Measurements from ENCODE around the gene MED29. TPM values are rescaled to one million over a fixed set of nuclear protein-coding genes. Genes with fewer than 3 reads are reported as not detected.

The MED29 gene
- total RNA-seq, 1 donor from 2014 or later = 22.1 TPM

GRCh38 chr19:39407410-39407659 lies 16.2 kb downstream of the MED29 start:
- intact Hi-C loops (cut with DNase I) = no loop called here
- no peak for ATAC-seq (ENCODE audit: poor library complexity)
- no peak for DNase-seq

DNA sequence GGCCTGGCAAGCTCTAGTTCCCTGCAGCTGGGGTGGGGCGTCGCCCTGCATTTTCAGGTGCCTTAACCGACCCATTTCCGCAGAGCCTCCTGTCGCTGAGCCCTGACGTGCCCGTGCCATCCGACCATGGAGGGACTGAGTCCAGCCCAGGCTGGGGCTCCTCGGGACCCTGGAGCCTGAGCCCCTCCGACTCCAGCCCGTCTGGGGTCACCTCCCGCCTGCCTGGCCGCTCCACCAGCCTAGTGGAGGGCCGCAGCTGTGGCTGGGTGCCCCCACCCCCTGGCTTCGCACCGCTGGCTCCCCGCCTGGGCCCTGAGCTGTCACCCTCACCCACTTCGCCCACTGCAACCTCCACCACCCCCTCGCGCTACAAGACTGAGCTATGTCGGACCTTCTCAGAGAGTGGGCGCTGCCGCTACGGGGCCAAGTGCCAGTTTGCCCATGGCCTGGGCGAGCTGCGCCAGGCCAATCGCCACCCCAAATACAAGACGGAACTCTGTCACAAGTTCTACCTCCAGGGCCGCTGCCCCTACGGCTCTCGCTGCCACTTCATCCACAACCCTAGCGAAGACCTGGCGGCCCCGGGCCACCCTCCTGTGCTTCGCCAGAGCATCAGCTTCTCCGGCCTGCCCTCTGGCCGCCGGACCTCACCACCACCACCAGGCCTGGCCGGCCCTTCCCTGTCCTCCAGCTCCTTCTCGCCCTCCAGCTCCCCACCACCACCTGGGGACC lies 16.6 kb downstream of the MED29 start:
- intact Hi-C loops (cut with DNase I) = no loop called here
- no peak for ATAC-seq (ENCODE audit: poor library complexity)
- peak; percentile 67 for DNase-seq

DNA sequence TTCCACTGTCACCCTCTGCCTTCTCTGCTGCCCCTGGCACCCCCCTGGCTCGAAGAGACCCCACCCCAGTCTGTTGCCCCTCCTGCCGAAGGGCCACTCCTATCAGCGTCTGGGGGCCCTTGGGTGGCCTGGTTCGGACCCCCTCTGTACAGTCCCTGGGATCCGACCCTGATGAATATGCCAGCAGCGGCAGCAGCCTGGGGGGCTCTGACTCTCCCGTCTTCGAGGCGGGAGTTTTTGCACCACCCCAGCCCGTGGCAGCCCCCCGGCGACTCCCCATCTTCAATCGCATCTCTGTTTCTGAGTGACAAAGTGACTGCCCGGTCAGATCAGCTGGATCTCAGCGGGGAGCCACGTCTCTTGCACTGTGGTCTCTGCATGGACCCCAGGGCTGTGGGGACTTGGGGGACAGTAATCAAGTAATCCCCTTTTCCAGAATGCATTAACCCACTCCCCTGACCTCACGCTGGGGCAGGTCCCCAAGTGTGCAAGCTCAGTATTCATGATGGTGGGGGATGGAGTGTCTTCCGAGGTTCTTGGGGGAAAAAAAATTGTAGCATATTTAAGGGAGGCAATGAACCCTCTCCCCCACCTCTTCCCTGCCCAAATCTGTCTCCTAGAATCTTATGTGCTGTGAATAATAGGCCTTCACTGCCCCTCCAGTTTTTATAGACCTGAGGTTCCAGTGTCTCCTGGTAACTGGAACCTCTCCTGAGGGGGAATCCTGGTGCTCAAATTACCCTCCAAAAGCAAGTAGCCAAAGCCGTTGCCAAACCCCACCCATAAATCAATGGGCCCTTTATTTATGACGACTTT lies 17.4 kb downstream of the MED29 start:
- ATAC-seq (ENCODE audit: poor library complexity) (no peak), DNase-seq (peak; percentile 50)
- intact Hi-C loops (cut with DNase I) = no loop called here

GRCh38 chr19:39409208-39410016 lies 18.2 kb downstream of the MED29 start:
- intact Hi-C loops (cut with DNase I) = no loop called here
- DNase-seq (peak; percentile 95), ATAC-seq (ENCODE audit: poor library complexity) (peak; percentile 49)

- DNase-seq (peak; percentile 92), ATAC-seq (ENCODE audit: poor library complexity) (peak; percentile 31)
- intact Hi-C loops (cut with DNase I) = no loop called here
These were observed 19.0 kb downstream of the MED29 start for GRCh38 chr19:39410017-39410830.

DNA sequence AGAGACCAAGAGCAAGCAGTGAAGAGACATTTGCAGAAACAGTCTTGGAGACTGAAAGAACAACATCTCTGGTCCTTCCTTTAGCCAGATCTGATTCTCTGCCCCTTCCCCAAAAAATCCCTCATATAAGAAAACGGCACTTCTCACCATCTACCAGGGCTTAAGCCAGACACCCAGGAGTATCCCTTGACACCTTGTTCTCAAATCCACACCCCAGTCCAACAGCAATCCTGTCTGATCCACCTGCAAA lies 19.6 kb downstream of the MED29 start:
- intact Hi-C loops (cut with DNase I) = no loop called here
- DNase-seq = no peak
- no peak for ATAC-seq (ENCODE audit: poor library complexity)

DNA sequence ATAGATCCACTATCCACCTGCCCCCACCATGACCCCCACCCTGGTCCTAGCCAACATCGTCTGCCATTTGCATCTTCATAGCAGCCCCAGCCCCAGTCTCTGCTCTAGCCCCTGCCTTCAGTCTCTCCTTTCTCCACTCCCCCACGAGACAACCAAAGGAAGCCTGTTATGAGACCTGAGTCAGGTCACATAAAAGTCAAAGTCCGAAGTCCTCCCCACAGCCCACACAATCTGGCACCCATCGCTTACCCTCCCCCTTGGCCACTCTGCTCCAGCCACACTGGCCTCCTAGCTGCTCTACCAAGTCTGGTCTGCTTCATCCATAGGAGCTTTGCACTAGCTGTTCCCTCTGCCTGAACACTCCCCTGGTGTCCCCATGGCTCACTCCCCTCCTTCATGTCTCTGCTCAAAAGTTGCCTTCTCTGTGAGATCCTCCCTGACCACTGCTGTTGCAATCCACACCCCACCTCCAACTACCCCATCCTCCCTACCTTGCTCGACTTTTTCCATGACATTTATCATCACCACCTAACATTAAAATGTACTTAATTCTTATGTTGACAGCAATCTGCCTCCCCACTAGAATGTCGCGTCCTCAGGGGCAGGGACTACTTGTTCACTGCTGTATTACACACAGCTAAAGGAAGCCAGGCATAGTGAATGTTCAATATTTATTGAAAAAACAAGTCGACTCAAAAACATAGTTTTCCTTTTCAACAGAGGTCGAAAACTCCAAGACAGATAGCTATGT lies 20.1 kb downstream of the MED29 start:
- intact Hi-C loops (cut with DNase I) = no loop called here
- ATAC-seq (ENCODE audit: poor library complexity) (no peak), DNase-seq (peak; percentile 55)

GRCh38 chr19:39411832-39412099 lies 20.6 kb downstream of the MED29 start:
- DNase-seq (peak; percentile 96), ATAC-seq (ENCODE audit: poor library complexity) (peak; percentile 44)
- intact Hi-C loops (cut with DNase I) = no loop called here

- ATAC-seq (ENCODE audit: poor library complexity) (peak; percentile 60), DNase-seq (peak; percentile 97)
- intact Hi-C loops (cut with DNase I) = no loop called here
These were observed 21.1 kb downstream of the MED29 start, which contains the start of gene PLEKHG2 for GRCh38 chr19:39412100-39412866. Gene PLEKHG2 (plus strand): TSS chr19:39412669. CDS start chr19:39414087, 1,418 bp downstream.

GRCh38 chr19:39412867-39413271 lies 21.7 kb downstream of the MED29 start:
- ATAC-seq (ENCODE audit: poor library complexity) (no peak), DNase-seq (no peak)
- intact Hi-C loops (cut with DNase I) = no loop called here

DNA sequence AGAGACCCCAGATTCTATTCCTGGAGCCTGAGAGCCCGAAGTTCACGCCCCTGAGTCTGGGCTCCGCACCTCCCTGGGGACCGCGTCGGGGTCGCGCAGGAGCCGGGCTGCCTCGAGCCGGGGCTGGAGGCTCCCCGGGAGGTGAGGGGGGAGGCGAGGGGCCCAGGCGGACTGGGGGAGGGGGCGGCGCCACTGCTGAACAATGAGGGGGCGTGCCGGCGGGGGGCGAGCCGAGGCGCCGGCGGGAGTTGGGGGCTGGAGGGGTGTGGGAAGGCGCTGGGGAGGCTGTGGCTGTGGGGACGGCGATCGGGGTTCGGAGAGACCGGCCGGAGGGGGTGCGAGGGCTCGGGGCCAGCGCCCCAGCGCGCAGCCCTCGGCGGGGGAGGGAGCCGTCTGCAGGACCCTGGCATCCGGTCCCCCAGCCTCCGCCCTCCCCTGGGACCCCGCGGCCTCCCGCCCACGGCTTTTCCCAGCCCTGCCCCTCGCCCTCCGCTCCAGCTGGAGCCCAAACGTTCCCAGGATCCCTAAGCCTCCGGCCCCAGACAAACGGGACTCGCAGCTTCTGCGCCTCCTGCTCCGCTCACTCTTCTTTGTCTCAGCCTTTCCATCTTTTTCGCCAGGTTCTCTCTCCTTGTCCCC lies 22.2 kb downstream of the MED29 start:
- intact Hi-C loops (cut with DNase I) = no loop called here

DNA sequence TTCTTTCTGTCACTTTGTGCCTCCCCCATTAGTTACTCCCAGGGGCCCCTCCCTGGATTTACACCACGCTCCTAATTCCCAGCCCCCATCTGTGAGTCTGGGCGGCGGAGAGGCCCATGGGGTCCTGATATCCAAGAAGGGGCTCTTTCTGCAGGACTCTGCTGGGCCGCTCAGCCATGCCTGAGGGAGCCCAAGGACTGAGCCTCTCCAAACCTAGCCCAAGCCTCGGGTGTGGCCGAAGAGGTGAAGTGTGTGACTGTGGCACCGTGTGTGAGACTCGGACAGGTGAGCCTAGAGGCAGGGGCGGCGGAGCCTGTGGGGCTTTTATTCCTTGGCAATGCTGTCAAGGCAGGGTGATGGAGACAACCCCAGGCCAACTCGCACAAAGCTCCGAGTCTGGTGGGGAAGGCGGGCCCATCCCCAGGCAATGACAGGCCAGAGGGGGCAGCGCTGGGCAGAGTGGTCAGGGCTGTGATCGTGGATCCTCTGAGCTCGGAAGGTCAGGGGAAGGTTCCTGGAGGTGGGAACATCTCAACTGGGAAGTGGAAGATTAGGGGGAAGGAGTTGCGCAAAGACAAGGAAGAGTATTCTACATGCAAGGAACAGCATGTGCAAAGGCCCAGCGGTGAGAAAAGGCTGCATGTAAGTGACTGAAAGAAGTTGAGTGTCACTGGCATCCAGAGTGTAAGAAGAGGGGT lies 22.9 kb downstream of the MED29 start:
- DNase-seq (peak; percentile 60), ATAC-seq (ENCODE audit: poor library complexity) (no peak)
- intact Hi-C loops (cut with DNase I) = no loop called here

More for the DNA sequence above, 22.2 kb downstream of the MED29 start:
- peak; percentile 81 for DNase-seq
- ATAC-seq (ENCODE audit: poor library complexity) = no peak

- DNase-seq (no peak), ATAC-seq (ENCODE audit: poor library complexity) (no peak)
- intact Hi-C loops (cut with DNase I) = no loop called here
These were observed 24.2 kb downstream of the MED29 start for GRCh38 chr19:39415111-39416046.

DNA sequence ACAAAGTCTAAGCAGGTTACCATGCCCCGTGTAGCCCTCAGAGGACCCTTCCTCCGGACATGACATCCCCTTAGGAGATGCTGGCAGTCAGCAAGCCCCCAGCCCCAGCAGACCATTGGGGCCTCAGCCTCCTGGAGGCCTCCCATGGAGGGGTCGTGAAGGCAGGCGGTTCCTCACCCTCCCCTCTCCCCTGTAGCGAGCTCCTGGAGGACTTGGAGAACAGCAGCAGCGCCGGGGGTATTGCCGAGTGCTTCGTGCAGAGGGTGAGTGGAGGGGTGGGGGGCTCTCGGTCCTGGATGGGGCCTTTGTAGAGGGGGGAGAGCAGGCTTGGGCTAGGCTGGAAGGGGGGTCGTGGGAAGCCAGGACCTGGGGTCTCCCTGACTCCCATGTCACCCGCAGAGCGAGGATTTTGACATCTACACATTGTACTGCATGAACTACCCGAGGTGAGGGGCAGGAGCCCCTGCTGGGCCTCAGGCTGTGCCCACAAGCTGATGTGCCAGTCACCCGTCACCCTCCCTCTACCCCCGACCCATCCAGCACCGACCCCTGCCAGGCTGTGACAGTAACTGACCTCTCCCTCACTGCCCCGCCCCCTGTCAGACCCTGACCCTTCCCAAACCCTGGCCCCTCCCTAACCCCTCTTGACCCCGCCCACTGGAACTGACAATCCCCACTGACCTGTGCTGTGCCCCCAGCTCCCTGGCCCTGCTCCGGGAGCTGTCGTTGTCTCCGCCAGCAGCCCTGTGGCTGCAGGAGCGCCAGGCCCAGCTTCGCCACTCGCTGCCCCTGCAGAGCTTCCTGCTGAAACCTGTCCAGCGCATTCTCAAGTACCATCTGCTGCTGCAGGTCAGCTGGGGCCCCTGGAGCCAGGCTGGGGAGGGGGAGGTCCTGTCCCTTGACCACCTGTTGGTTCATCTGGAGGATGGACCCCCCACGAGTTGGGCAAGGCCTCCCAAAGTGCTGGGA lies 25.3 kb downstream of the MED29 start:
- DNase-seq (no peak), ATAC-seq (ENCODE audit: poor library complexity) (no peak)
- intact Hi-C loops (cut with DNase I) = no loop called here
